Ascending aorta (tissue), 2 donors: ENCODE results near the gene SPECC1L. TPM values are rescaled to one million over a fixed set of nuclear protein-coding genes. Genes with fewer than 3 reads are reported as not detected.

Source experiments
- DNase-seq, 2 donors: peaks; one replicate each; pipeline ENCODE4 v3.0.0-alpha.2; 2019; ENCODE audit warnings: low spot score in 2 of 2
- H3K27ac ChIP-seq, 2 donors: fragments of 200-600 bp; sonication (generic); one replicate each; pipeline ENCODE4 v1.5.1; 2016 to 2017; ENCODE audit warnings: mild to moderate bottlenecking in 1 of 2
- H3K27me3 ChIP-seq: fragments of 200-600 bp; sonication (generic); one replicate; pipeline ENCODE4 v1.5.1; 2017
- H3K36me3 ChIP-seq, 2 donors: fragments of 200-600 bp; sonication (generic); one replicate each; pipeline ENCODE4 v1.5.1; 2016
- H3K4me1 ChIP-seq, 2 donors: fragments of 200-600 bp; sonication (generic); one replicate each; pipeline ENCODE4 v1.5.1; 2016 to 2017; ENCODE audit warnings: mild to moderate bottlenecking in 1 of 2
- H3K4me3 ChIP-seq, 2 donors: fragments of 200-600 bp; sonication (generic); one replicate each; pipeline ENCODE4 v1.5.1; 2016 to 2017; ENCODE audit warnings: mild to moderate bottlenecking in 1 of 2
- H3K9me3 ChIP-seq, 2 donors: fragments of 200-600 bp; sonication (generic); one replicate each; pipeline ENCODE4 v1.5.1; 2016
- intact Hi-C: fragments of 100-400 bp; cut with DNase I; formaldehyde crosslinking; loops from one replicate; pipeline ENCODE4 v1.15.1; 2023
- total RNA-seq: library from RNA; depleted of rRNA; stranded (reverse); fragments of >200 nt; gene quantifications from one replicate; pipeline ENCODE4 v1.1.0, GENCODE V29; 2016
- TF ChIP-seq, protein P1 (sequence below), 3 experiments: fragments of 200-600 bp in 2 of 3; fragments of 450-650 bp in 1 of 3; sonication (generic) in 2 of 3; IDR thresholded peaks; one replicate each; pipeline ENCODE4 v1.5.1; 2016 to 2019; ENCODE audit warnings: antibody characterized with exemption in 3 of 3, mild to moderate bottlenecking in 1 of 3, moderate library complexity in 1 of 3

SPECC1L gene
- total RNA-seq, 1 donor from 2014 or later = 66.9 TPM

DNA sequence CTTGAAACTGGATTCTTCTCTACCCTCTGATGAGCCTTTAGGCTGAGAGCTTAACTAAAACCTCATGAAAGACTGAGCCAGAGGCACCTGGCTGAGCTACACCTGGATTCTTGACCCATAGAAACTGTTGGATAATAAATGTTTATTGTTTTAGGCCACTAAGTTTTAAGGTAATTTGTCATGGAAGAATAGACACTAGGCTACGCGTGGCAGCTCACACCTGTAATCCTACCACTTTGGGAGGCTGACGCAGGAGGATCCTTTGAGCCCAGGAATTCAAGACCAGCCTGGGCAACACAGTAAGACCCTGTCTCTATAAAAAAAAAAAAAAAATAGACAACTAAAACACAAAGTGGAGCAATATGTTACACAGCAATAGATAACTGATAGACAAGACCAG lies 195.3 kb downstream of the SPECC1L start:
- Histone ChIP-seq H3K9me3 (no peaks in the 10 kb centered on the region), H3K27ac (no peak overlapping the region), H3K4me1 (peaks cover 7 to 9% of the 10 kb centered on the region in 2 donors), H3K36me3 (no peaks in the 10 kb centered on the region), H3K4me3 (no peak overlapping the region), H3K27me3 (no peaks in the 10 kb centered on the region)
- TF ChIP-seq, protein P1, sequence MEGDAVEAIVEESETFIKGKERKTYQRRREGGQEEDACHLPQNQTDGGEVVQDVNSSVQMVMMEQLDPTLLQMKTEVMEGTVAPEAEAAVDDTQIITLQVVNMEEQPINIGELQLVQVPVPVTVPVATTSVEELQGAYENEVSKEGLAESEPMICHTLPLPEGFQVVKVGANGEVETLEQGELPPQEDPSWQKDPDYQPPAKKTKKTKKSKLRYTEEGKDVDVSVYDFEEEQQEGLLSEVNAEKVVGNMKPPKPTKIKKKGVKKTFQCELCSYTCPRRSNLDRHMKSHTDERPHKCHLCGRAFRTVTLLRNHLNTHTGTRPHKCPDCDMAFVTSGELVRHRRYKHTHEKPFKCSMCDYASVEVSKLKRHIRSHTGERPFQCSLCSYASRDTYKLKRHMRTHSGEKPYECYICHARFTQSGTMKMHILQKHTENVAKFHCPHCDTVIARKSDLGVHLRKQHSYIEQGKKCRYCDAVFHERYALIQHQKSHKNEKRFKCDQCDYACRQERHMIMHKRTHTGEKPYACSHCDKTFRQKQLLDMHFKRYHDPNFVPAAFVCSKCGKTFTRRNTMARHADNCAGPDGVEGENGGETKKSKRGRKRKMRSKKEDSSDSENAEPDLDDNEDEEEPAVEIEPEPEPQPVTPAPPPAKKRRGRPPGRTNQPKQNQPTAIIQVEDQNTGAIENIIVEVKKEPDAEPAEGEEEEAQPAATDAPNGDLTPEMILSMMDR (IDR thresholded peaks at IDR 0.05) = no peak
- no peak for DNase-seq
- intact Hi-C loops = loop anchor here (2.0 kb wide), 1 partner anchor 49 kb away; no protein-coding TSS in a partner anchor

DNA sequence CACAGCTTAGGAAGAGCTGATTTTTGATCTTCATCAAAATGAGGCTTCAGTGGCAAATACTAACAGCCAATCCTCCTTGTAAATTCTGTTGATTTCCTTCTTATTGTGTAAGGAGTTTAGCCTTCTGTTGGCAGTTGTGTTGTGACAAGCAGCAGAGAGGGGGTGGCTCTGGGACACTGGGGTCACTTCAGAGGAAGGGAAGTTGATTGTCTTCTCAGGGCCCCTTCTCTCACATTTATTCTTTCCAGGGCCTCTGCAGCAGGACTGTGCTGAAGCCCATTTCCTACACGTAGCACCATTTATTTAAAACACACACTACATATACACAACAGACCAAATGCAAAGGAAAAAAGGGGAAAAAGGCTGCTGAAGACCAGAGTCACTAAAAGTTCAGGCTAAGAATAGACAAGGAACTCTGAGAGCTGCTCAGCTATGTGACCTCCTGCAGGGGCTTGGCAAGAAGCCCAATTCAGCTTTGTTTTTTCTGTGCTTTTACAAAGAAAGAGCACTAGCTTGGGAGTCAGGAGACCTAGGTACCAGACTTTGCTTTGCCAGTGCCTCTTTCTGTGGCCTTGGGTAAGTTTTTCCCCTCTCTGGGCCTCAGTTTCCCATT lies 196.2 kb downstream of the SPECC1L start:
- H3K36me3 ChIP-seq = no peaks in the 10 kb centered on the region
- intact Hi-C loops = no loop called here
- no peaks in the 10 kb centered on the region for H3K9me3 ChIP-seq
- H3K4me1 ChIP-seq = peaks cover 7 to 9% of the 10 kb centered on the region in 2 donors
- H3K27ac ChIP-seq = peak overlapping the region in 1 of 2 donors; percentile 11
- TF ChIP-seq, protein P1 (IDR thresholded peaks at IDR 0.05) = no peak
- no peaks in the 10 kb centered on the region for H3K27me3 ChIP-seq
- no peak for DNase-seq
- no peak overlapping the region for H3K4me3 ChIP-seq

DNA sequence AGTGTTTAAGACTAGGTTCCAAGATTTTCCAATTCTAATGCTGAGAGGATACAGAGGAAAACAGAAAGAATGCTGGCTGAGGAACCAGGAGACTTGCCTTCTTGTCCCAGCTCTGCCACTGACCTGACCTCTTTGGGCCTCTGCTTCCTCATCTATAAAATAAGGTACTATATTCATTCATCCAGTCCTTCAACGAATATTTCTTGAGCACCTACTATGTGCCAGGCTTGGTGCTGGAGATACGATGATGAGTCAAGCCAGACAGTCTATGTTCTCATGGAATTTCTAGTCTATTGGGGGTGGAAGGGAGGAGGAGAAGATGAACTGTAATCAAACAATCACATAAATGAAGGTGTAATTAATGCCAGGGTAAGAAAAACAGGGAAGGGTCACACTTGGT lies 196.7 kb downstream of the SPECC1L start:
- intact Hi-C loops = no loop called here
- no peak for DNase-seq
- TF ChIP-seq, protein P1 (IDR thresholded peaks at IDR 0.05) = no peak
- H3K27me3 ChIP-seq = no peaks in the 10 kb centered on the region
- peaks cover 7 to 9% of the 10 kb centered on the region in 2 donors for H3K4me1 ChIP-seq
- no peaks in the 10 kb centered on the region for H3K9me3 ChIP-seq
- H3K36me3 ChIP-seq = no peaks in the 10 kb centered on the region
- no peak overlapping the region for H3K4me3 ChIP-seq
- peak overlapping the region in 1 of 2 donors; percentile 11 for H3K27ac ChIP-seq

Other genes with a start within 250 kb of the SPECC1L start
- 51.0 TPM for gene SUSD2, start 89.3 kb upstream of the SPECC1L start, total RNA-seq
- 238 TPM for gene GGT5, start 25.7 kb upstream of the SPECC1L start, total RNA-seq
- 14.7 TPM for gene ADORA2A, start 156.8 kb downstream of the SPECC1L start, total RNA-seq
- gene UPB1, start 224.5 kb downstream of the SPECC1L start, total RNA-seq = not detected